ENCODE data around the gene RCOR3. TPM values are rescaled to one million over a fixed set of nuclear protein-coding genes. Genes with fewer than 3 reads are reported as not detected.

Gene RCOR3
- total and polyA plus RNA-seq, 2 donors = 21.9 to 52.4 TPM

GRCh38 chr1:211339631-211340041 is 80.5 kb downstream of the RCOR3 start:
- no peak overlapping the region for H3K4me3 ChIP-seq (ENCODE audit: low read length in 2 of 2)
- no peak for DNase-seq (ENCODE audit: low read depth in 6 of 9, low spot score in 9 of 9)
- H3K36me3 ChIP-seq (ENCODE audit: control insufficient read depth in 2 of 2, insufficient read depth in 2 of 2, low read length in 1 of 2) = peaks cover 3 to 6% of the 10 kb centered on the region in 2 donors
- 66% methylated on average over 6 of the region's 6 CpGs for WGBS
- H3K27me3 ChIP-seq (ENCODE audit: control insufficient read depth in 2 of 2, insufficient read depth in 1 of 2, low read length in 1 of 2) = no peaks in the 10 kb centered on the region
- H3K4me1 ChIP-seq (ENCODE audit: control insufficient read depth in 2 of 2, insufficient read depth in 2 of 2, low read length in 2 of 2) = peaks cover 34 to 45% of the 10 kb centered on the region in 2 donors
- no peak overlapping the region for H3K27ac ChIP-seq (ENCODE audit: low read depth in 1 of 2, low read length in 1 of 2)
- H3K9me3 ChIP-seq (ENCODE audit: control insufficient read depth in 2 of 2, insufficient read depth in 1 of 2, low read length in 1 of 2) = peaks cover 0 to 3% of the 10 kb centered on the region in 2 donors

- Histone ChIP-seq H3K4me3 (ENCODE audit: low read length in 2 of 2) (no peak overlapping the region), H3K27ac (ENCODE audit: low read depth in 1 of 2, low read length in 1 of 2) (no peak overlapping the region), H3K9me3 (ENCODE audit: control insufficient read depth in 2 of 2, insufficient read depth in 1 of 2, low read length in 1 of 2) (peaks cover 0 to 3% of the 10 kb centered on the region in 2 donors), H3K4me1 (ENCODE audit: control insufficient read depth in 2 of 2, insufficient read depth in 2 of 2, low read length in 2 of 2) (peaks cover 22 to 33% of the 10 kb centered on the region in 2 donors), H3K36me3 (ENCODE audit: control insufficient read depth in 2 of 2, insufficient read depth in 2 of 2, low read length in 1 of 2) (peaks cover 5 to 6% of the 10 kb centered on the region in 2 donors), H3K27me3 (ENCODE audit: control insufficient read depth in 2 of 2, insufficient read depth in 1 of 2, low read length in 1 of 2) (no peaks in the 10 kb centered on the region)
- no peak for DNase-seq (ENCODE audit: low read depth in 6 of 9, low spot score in 9 of 9)
- WGBS = 97% methylated on average over 10 of the region's 10 CpGs
Measured at GRCh38 chr1:211340622-211341507, 81.7 kb downstream of the RCOR3 start.

- no peaks in the 10 kb centered on the region for H3K27me3 ChIP-seq (ENCODE audit: control insufficient read depth in 2 of 2, insufficient read depth in 1 of 2, low read length in 1 of 2)
- peaks cover 11 to 22% of the 10 kb centered on the region in 2 donors for H3K4me1 ChIP-seq (ENCODE audit: control insufficient read depth in 2 of 2, insufficient read depth in 2 of 2, low read length in 2 of 2)
- WGBS = 93% methylated on average over 1 of the region's 1 CpG
- peaks cover 5 to 6% of the 10 kb centered on the region in 2 donors for H3K36me3 ChIP-seq (ENCODE audit: control insufficient read depth in 2 of 2, insufficient read depth in 2 of 2, low read length in 1 of 2)
- no peak overlapping the region for H3K27ac ChIP-seq (ENCODE audit: low read depth in 1 of 2, low read length in 1 of 2)
- no peak overlapping the region for H3K4me3 ChIP-seq (ENCODE audit: low read length in 2 of 2)
- DNase-seq (ENCODE audit: low read depth in 6 of 9, low spot score in 9 of 9) = no peak
- H3K9me3 ChIP-seq (ENCODE audit: control insufficient read depth in 2 of 2, insufficient read depth in 1 of 2, low read length in 1 of 2) = peaks cover 0 to 3% of the 10 kb centered on the region in 2 donors
Measured at GRCh38 chr1:211341999-211342398, 82.8 kb downstream of the RCOR3 start.

GRCh38 chr1:211343607-211344006 is 84.4 kb downstream of the RCOR3 start:
- Histone ChIP-seq H3K27ac (ENCODE audit: low read depth in 1 of 2, low read length in 1 of 2) (no peak overlapping the region), H3K4me3 (ENCODE audit: low read length in 2 of 2) (no peak overlapping the region), H3K36me3 (ENCODE audit: control insufficient read depth in 2 of 2, insufficient read depth in 2 of 2, low read length in 1 of 2) (peaks cover 5 to 6% of the 10 kb centered on the region in 2 donors), H3K27me3 (ENCODE audit: control insufficient read depth in 2 of 2, insufficient read depth in 1 of 2, low read length in 1 of 2) (no peaks in the 10 kb centered on the region), H3K4me1 (ENCODE audit: control insufficient read depth in 2 of 2, insufficient read depth in 2 of 2, low read length in 2 of 2) (peaks cover 6 to 12% of the 10 kb centered on the region in 2 donors), H3K9me3 (ENCODE audit: control insufficient read depth in 2 of 2, insufficient read depth in 1 of 2, low read length in 1 of 2) (peaks cover 0 to 3% of the 10 kb centered on the region in 2 donors)
- DNase-seq (ENCODE audit: low read depth in 6 of 9, low spot score in 9 of 9) = no peak
- WGBS = 95% methylated on average over 4 of the region's 4 CpGs

GRCh38 chr1:211344152-211344618 is 85.0 kb downstream of the RCOR3 start:
- peaks cover 5 to 6% of the 10 kb centered on the region in 2 donors for H3K36me3 ChIP-seq (ENCODE audit: control insufficient read depth in 2 of 2, insufficient read depth in 2 of 2, low read length in 1 of 2)
- H3K27me3 ChIP-seq (ENCODE audit: control insufficient read depth in 2 of 2, insufficient read depth in 1 of 2, low read length in 1 of 2) = no peaks in the 10 kb centered on the region
- peaks cover 0 to 3% of the 10 kb centered on the region in 2 donors for H3K9me3 ChIP-seq (ENCODE audit: control insufficient read depth in 2 of 2, insufficient read depth in 1 of 2, low read length in 1 of 2)
- WGBS = 57% methylated on average over 6 of the region's 6 CpGs
- peaks cover 6 to 7% of the 10 kb centered on the region in 2 donors for H3K4me1 ChIP-seq (ENCODE audit: control insufficient read depth in 2 of 2, insufficient read depth in 2 of 2, low read length in 2 of 2)
- H3K4me3 ChIP-seq (ENCODE audit: low read length in 2 of 2) = no peak overlapping the region
- H3K27ac ChIP-seq (ENCODE audit: low read depth in 1 of 2, low read length in 1 of 2) = no peak overlapping the region
- no peak for DNase-seq (ENCODE audit: low read depth in 6 of 9, low spot score in 9 of 9)

GRCh38 chr1:211345719-211346118 is 86.6 kb downstream of the RCOR3 start:
- no peak for DNase-seq (ENCODE audit: low read depth in 6 of 9, low spot score in 9 of 9)
- Histone ChIP-seq H3K9me3 (ENCODE audit: control insufficient read depth in 2 of 2, insufficient read depth in 1 of 2, low read length in 1 of 2) (peaks cover 0 to 5% of the 10 kb centered on the region in 2 donors), H3K36me3 (ENCODE audit: control insufficient read depth in 2 of 2, insufficient read depth in 2 of 2, low read length in 1 of 2) (peaks cover 5 to 6% of the 10 kb centered on the region in 2 donors), H3K4me3 (ENCODE audit: low read length in 2 of 2) (no peak overlapping the region), H3K27me3 (ENCODE audit: control insufficient read depth in 2 of 2, insufficient read depth in 1 of 2, low read length in 1 of 2) (no peaks in the 10 kb centered on the region), H3K27ac (ENCODE audit: low read depth in 1 of 2, low read length in 1 of 2) (no peak overlapping the region), H3K4me1 (ENCODE audit: control insufficient read depth in 2 of 2, insufficient read depth in 2 of 2, low read length in 2 of 2) (no peaks in the 10 kb centered on the region)
- WGBS = 96% methylated on average over 2 of the region's 2 CpGs

- Histone ChIP-seq H3K27me3 (ENCODE audit: control insufficient read depth in 2 of 2, insufficient read depth in 1 of 2, low read length in 1 of 2) (no peaks in the 10 kb centered on the region), H3K4me3 (ENCODE audit: low read length in 2 of 2) (no peak overlapping the region), H3K4me1 (ENCODE audit: control insufficient read depth in 2 of 2, insufficient read depth in 2 of 2, low read length in 2 of 2) (no peaks in the 10 kb centered on the region), H3K36me3 (ENCODE audit: control insufficient read depth in 2 of 2, insufficient read depth in 2 of 2, low read length in 1 of 2) (peaks cover 5 to 10% of the 10 kb centered on the region in 2 donors), H3K27ac (ENCODE audit: low read depth in 1 of 2, low read length in 1 of 2) (no peak overlapping the region), H3K9me3 (ENCODE audit: control insufficient read depth in 2 of 2, insufficient read depth in 1 of 2, low read length in 1 of 2) (peaks cover 1 to 8% of the 10 kb centered on the region in 2 donors)
- 89% methylated on average over 4 of the region's 4 CpGs for WGBS
- DNase-seq (ENCODE audit: low read depth in 6 of 9, low spot score in 9 of 9) = no peak
Measured at GRCh38 chr1:211347077-211347844, 88.1 kb downstream of the RCOR3 start.

- Histone ChIP-seq H3K36me3 (ENCODE audit: control insufficient read depth in 2 of 2, insufficient read depth in 2 of 2, low read length in 1 of 2) (peaks cover 5 to 10% of the 10 kb centered on the region in 2 donors), H3K4me3 (ENCODE audit: low read length in 2 of 2) (no peak overlapping the region), H3K4me1 (ENCODE audit: control insufficient read depth in 2 of 2, insufficient read depth in 2 of 2, low read length in 2 of 2) (peaks cover 11 to 12% of the 10 kb centered on the region in 2 donors), H3K9me3 (ENCODE audit: control insufficient read depth in 2 of 2, insufficient read depth in 1 of 2, low read length in 1 of 2) (peaks cover 1 to 11% of the 10 kb centered on the region in 2 donors), H3K27me3 (ENCODE audit: control insufficient read depth in 2 of 2, insufficient read depth in 1 of 2, low read length in 1 of 2) (no peaks in the 10 kb centered on the region), H3K27ac (ENCODE audit: low read depth in 1 of 2, low read length in 1 of 2) (no peak overlapping the region)
- no peak for DNase-seq (ENCODE audit: low read depth in 6 of 9, low spot score in 9 of 9)
Measured at GRCh38 chr1:211348547-211348946, 89.4 kb downstream of the RCOR3 start.

- 97% methylated on average over 2 of the region's 2 CpGs for WGBS
- Histone ChIP-seq H3K4me1 (ENCODE audit: control insufficient read depth in 2 of 2, insufficient read depth in 2 of 2, low read length in 2 of 2) (peaks cover 19 to 23% of the 10 kb centered on the region in 2 donors), H3K27me3 (ENCODE audit: control insufficient read depth in 2 of 2, insufficient read depth in 1 of 2, low read length in 1 of 2) (no peaks in the 10 kb centered on the region), H3K9me3 (ENCODE audit: control insufficient read depth in 2 of 2, insufficient read depth in 1 of 2, low read length in 1 of 2) (peaks cover 1 to 11% of the 10 kb centered on the region in 2 donors), H3K4me3 (ENCODE audit: low read length in 2 of 2) (no peak overlapping the region), H3K36me3 (ENCODE audit: control insufficient read depth in 2 of 2, insufficient read depth in 2 of 2, low read length in 1 of 2) (peaks cover 4 to 7% of the 10 kb centered on the region in 2 donors), H3K27ac (ENCODE audit: low read depth in 1 of 2, low read length in 1 of 2) (no peak overlapping the region)
- DNase-seq (ENCODE audit: low read depth in 6 of 9, low spot score in 9 of 9) = no peak
Measured at GRCh38 chr1:211349741-211350140, 90.6 kb downstream of the RCOR3 start.

All from thymus (tissue), 11 donors.